SK-N-SH (cell line): ENCODE data around the gene DTD2. TPM values are rescaled to one million over a fixed set of nuclear protein-coding genes. Genes with fewer than 3 reads are reported as not detected.
A peak's percentile ranks its signal among the peaks of the same experiment; 100 is the strongest.

ENCODE experiments used
- CTCF ChIA-PET: fragments of 300-600, 350-600 bp; formaldehyde crosslinking; extraction: SDS; loops from one replicate; lab custom pipeline; 2021; lab: Yijun Ruan, JAX
- POLR2A ChIA-PET: fragments of 350-600 bp; sonication (Branson Sonifier 250); formaldehyde crosslinking; extraction: SDS; loops from one replicate; lab custom pipeline; 2020; ENCODE audit warnings: antibody characterized with exemption, inconsistent platforms; lab: Yijun Ruan, JAX
- DNase-seq: peaks from one replicate; pipeline ENCODE4 v3.0.0; 2012
- H2AFZ ChIP-seq: fragments of 200-600 bp; sonication (generic); 2 replicates; pipeline ENCODE4 v1.8.1; 2016; ENCODE audit warnings: antibody characterized with exemption, mild to moderate bottlenecking, low read depth
- H3F3A ChIP-seq: fragments of 200-600 bp; sonication (generic); replicated peaks from 2 replicates; pipeline ENCODE3; 2016; ENCODE audit warnings: antibody characterized with exemption, mild to moderate bottlenecking; ENCODE audit not compliant: insufficient read depth
- H3K27ac ChIP-seq, 2 experiments: fragments of 200-500 bp in 1 of 2; fragments of 200-600 bp in 1 of 2; sonication (Bioruptor generic) in 1 of 2; sonication (generic), shearing (Covaris generic) in 1 of 2; 2 replicates each; pipeline versions ENCODE4 v1.5.1 to v1.6.1; 2014 to 2016; ENCODE audit warnings: low read depth in 2 of 2, inconsistent platforms in 1 of 2, low read length in 1 of 2, mild to moderate bottlenecking in 1 of 2, mixed read lengths in 1 of 2
- H3K27me3 ChIP-seq: fragments of 200-600 bp; sonication (generic), shearing (Covaris generic); 2 replicates; pipeline ENCODE4 v1.6.1; 2016; ENCODE audit warnings: mixed run types; ENCODE audit not compliant: insufficient read depth
- H3K36me3 ChIP-seq, 2 experiments: fragments of 200-500 bp in 1 of 2; fragments of 200-600 bp in 1 of 2; sonication (Bioruptor generic) in 1 of 2; sonication (generic) in 1 of 2; replicated peaks in 1 of 2; 2 replicates each; pipeline versions ENCODE3 to v1.5.1; 2014 to 2016; ENCODE audit warnings: low read length in 1 of 2, mild to moderate bottlenecking in 1 of 2; ENCODE audit not compliant: insufficient read depth in 2 of 2, control insufficient read depth in 1 of 2
- H3K4me1 ChIP-seq, 2 experiments: fragments of 200-500 bp in 1 of 2; fragments of 200-600 bp in 1 of 2; sonication (Bioruptor generic) in 1 of 2; sonication (generic), shearing (Covaris generic) in 1 of 2; 2 replicates each; pipeline versions ENCODE4 v1.5.1 to v1.6.1; 2014 to 2016; ENCODE audit warnings: low read depth in 1 of 2, low read length in 1 of 2, mixed run types in 1 of 2; ENCODE audit not compliant: insufficient read depth in 2 of 2, control insufficient read depth in 1 of 2
- H3K4me2 ChIP-seq: fragments of 200-600 bp; sonication (generic), shearing (Covaris generic); 2 replicates; pipeline ENCODE4 v1.6.1; 2017; ENCODE audit warnings: mixed run types
- H3K4me3 ChIP-seq, 2 experiments: fragments of 200-500 bp in 1 of 2; fragments of 200-600 bp in 1 of 2; sonication (Bioruptor generic) in 1 of 2; sonication (generic), shearing (Covaris generic) in 1 of 2; 2 replicates each; pipeline versions ENCODE4 v1.5.1 to v1.8.1; 2014 to 2016; ENCODE audit warnings: low read depth in 2 of 2, inconsistent platforms in 1 of 2, low read length in 1 of 2, mild to moderate bottlenecking in 1 of 2, mixed read lengths in 1 of 2, moderate library complexity in 1 of 2
- H3K79me2 ChIP-seq: fragments of 200-600 bp; sonication (generic); 2 replicates; pipeline ENCODE4 v1.8.1; 2017; ENCODE audit warnings: mild to moderate bottlenecking; ENCODE audit not compliant: insufficient read depth
- H3K9ac ChIP-seq: fragments of 200-600 bp; sonication (generic); 2 replicates; pipeline ENCODE4 v1.6.1; 2017; ENCODE audit warnings: mixed run types
- H3K9me2 ChIP-seq: fragments of 200-600 bp; sonication (generic); 2 replicates; pipeline ENCODE4 v1.6.1; 2017; ENCODE audit warnings: mixed run types
- H3K9me3 ChIP-seq: fragments of 200-600 bp; sonication (generic); 2 replicates; pipeline ENCODE4 v1.6.1; 2017; ENCODE audit warnings: mixed run types, mild to moderate bottlenecking, moderate library complexity
- H4K20me1 ChIP-seq: fragments of 200-600 bp; sonication (generic); 2 replicates; pipeline ENCODE4 v1.6.1; 2017; ENCODE audit warnings: mild to moderate bottlenecking, mixed run types; ENCODE audit not compliant: insufficient read depth
- CHD2 ChIP-seq: fragments of 150-350 bp; IDR thresholded peaks from 2 replicates; pipeline ENCODE4 v1.6.1; 2018; ENCODE audit warnings: low read length; ENCODE audit not compliant: partially characterized antibody
- ELF1 ChIP-seq: IDR thresholded peaks from 2 replicates; pipeline ENCODE4 v1.4.0; 2012
- FOXJ3 ChIP-seq: sonication (generic); formaldehyde crosslinking; IDR thresholded peaks from 2 replicates; pipeline ENCODE4 v1.5.1; 2020; ENCODE audit warnings: mild to moderate bottlenecking, missing genetic modification reagents
- GABPA ChIP-seq: IDR thresholded peaks from 2 replicates; pipeline ENCODE4 v1.4.0; 2012; ENCODE audit warnings: low read depth, mild to moderate bottlenecking
- NFIC ChIP-seq: IDR thresholded peaks from 2 replicates; pipeline ENCODE4 v1.4.0; 2012; ENCODE audit warnings: borderline replicate concordance
- NRF1 ChIP-seq: IDR thresholded peaks from 2 replicates; pipeline ENCODE4 v1.6.1; 2012; ENCODE audit warnings: low read depth, mild to moderate bottlenecking, low read length
- SMC3 ChIP-seq: IDR thresholded peaks from 2 replicates; pipeline ENCODE4 v1.6.1; 2012; ENCODE audit warnings: low read depth, low read length, improper control_type of control experiment
- WGBS: methylation state at CpG from one replicate; pipeline ENCODE4 v1.1.6; 2017; ENCODE audit warnings: low lambda C conversion rate; 5-methylcytosine and 5-hydroxymethylcytosine counted together
- polyA plus RNA-seq, 3 experiments: library from polyadenylated mRNA; depleted of rRNA; stranded (reverse); fragments of >200 nt; gene quantifications; 2 replicates each; pipeline ENCODE4 v1.2.3, GENCODE V29; 2012
- TF ChIP-seq, protein P1 (sequence below): IDR thresholded peaks from 2 replicates; pipeline ENCODE4 v1.4.0; 2012; ENCODE audit warnings: low read depth
- TF ChIP-seq, protein P2 (sequence below): fragments of 150-350 bp; IDR thresholded peaks from 2 replicates; pipeline ENCODE4 v1.6.1; 2016; ENCODE audit warnings: mild to moderate bottlenecking, low read depth, low read length
- TF ChIP-seq, protein P3 (sequence below): IDR thresholded peaks from 2 replicates; pipeline ENCODE4; 2012

Gene DTD2
- polyA plus RNA-seq, 1 of the 3 experiments (the other 2 are of a cell fraction), result 10.5 TPM

DNA sequence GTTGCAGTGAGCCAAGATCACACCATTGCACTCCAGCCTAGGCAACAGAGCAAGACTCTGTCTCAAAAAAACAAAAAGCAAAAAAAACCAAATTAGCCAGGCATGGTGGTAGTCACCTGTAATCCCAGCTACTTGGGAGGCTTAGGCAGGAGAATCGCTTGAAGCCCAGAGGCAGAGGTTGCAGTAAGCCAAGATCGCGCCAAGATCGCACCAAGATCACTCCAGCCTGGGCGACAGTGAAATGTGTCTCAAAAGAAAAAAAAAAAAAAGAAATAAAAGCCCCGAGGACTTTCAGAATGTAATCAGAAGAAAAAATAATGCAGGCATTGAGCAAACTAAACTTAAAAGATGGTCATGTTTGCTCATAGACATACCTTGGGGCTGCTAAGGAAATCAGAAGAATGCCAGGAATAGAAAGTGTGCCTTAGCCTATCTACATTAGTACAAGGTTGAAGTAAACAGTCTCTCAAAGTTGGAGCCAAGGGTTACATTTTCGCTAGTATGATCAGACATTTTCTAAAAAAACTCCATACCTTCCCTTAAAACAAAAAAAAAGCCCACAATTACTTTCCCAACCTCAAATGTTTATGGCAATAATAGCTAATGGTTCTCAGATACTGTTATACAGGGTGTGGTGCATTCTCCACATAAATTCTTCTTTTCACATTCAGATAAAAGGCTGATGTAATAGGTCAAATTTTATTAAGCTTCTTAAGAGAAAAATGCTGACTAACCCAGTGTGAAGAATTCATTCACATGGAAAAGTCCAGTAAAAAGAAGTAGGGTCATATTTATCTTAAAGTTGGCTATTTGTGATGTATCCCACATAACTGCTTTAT is 15.8 kb downstream of the DTD2 start:
- Histone ChIP-seq H3K4me3 (no peak overlapping the region), H3K79me2 (no peaks in the 10 kb centered on the region), H3K36me3 (peaks cover 5 to 21% of the 10 kb centered on the region in 2 experiments), H2AFZ (no peak overlapping the region), H3K4me2 (no peak overlapping the region), H3K9me3 (no peaks in the 10 kb centered on the region), H3F3A (no peaks in the 10 kb centered on the region), H3K4me1 (no peaks in the 10 kb centered on the region; a peak in 1 of 4 replicates), H3K9ac (no peak overlapping the region), H3K27me3 (no peaks in the 10 kb centered on the region), H4K20me1 (no peaks in the 10 kb centered on the region)
- 87% methylated on average over 7 of the region's 7 CpGs for WGBS
- no peak for DNase-seq
- TF ChIP-seq, protein P1, sequence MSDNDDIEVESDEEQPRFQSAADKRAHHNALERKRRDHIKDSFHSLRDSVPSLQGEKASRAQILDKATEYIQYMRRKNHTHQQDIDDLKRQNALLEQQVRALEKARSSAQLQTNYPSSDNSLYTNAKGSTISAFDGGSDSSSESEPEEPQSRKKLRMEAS, result no peak
- TF ChIP-seq, protein P2, sequence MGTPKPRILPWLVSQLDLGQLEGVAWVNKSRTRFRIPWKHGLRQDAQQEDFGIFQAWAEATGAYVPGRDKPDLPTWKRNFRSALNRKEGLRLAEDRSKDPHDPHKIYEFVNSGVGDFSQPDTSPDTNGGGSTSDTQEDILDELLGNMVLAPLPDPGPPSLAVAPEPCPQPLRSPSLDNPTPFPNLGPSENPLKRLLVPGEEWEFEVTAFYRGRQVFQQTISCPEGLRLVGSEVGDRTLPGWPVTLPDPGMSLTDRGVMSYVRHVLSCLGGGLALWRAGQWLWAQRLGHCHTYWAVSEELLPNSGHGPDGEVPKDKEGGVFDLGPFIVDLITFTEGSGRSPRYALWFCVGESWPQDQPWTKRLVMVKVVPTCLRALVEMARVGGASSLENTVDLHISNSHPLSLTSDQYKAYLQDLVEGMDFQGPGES, result no peak
- no peak for TF ChIP-seq FOXJ3 (CRISPR knock-in tag)
- TF ChIP-seq NRF1, result no peak
- no peak for TF ChIP-seq ELF1
- TF ChIP-seq, protein P3, sequence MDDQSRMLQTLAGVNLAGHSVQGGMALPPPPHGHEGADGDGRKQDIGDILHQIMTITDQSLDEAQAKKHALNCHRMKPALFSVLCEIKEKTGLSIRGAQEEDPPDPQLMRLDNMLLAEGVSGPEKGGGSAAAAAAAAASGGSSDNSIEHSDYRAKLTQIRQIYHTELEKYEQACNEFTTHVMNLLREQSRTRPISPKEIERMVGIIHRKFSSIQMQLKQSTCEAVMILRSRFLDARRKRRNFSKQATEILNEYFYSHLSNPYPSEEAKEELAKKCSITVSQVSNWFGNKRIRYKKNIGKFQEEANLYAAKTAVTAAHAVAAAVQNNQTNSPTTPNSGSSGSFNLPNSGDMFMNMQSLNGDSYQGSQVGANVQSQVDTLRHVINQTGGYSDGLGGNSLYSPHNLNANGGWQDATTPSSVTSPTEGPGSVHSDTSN, result no peak
- TF ChIP-seq SMC3, result no peak
- TF ChIP-seq NFIC, result no peak
- TF ChIP-seq, all 33 proteins: peak for 0
- H3K9me2 ChIP-seq, result no peaks in the 10 kb centered on the region
- POLR2A ChIA-PET, result interaction anchor here (0.7 kb wide), 1 partner anchor 21 kb away, joined by 3 read pairs; the partner anchor contains the start of gene HEATR5A
- peak overlapping the region; percentile 17 to 40; a peak in 3 of 4 replicates for H3K27ac ChIP-seq
- CTCF ChIA-PET, result interaction anchor here (0.6 kb wide), 1 partner anchor 16 kb away, joined by 3 read pairs; no protein-coding TSS in a partner anchor

DNA sequence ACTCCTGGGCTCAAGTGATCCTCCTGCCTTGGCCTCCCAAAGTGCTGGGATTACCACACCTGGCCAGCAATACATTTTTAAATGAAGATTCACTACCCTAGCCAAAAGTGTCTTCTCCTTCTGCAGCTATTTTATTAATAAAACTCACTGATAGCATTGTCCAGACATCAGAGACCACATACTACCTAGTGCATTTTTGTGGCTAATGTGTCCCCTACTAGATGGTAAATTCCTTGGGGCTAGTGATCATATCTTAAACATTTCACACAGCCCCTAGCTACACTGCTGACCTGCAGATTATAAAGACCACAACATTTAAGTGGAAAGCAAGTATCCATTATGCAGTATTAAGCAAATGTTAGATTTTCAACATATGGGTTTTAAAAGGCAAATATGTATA is 17.0 kb downstream of the DTD2 start:
- Histone ChIP-seq H3K9me2 (no peaks in the 10 kb centered on the region), H3K36me3 (peaks cover 0 to 13% of the 10 kb centered on the region in 2 experiments), H3K79me2 (no peaks in the 10 kb centered on the region), H3K4me1 (no peaks in the 10 kb centered on the region; a peak in 1 of 4 replicates), H2AFZ (no peak overlapping the region), H3K27me3 (no peaks in the 10 kb centered on the region), H3K4me3 (no peak overlapping the region), H3K27ac (no peak overlapping the region), H3K9me3 (no peaks in the 10 kb centered on the region), H3F3A (no peaks in the 10 kb centered on the region), H3K9ac (no peak overlapping the region), H3K4me2 (no peak overlapping the region), H4K20me1 (no peaks in the 10 kb centered on the region)
- POLR2A ChIA-PET, result no interaction called here
- CTCF ChIA-PET, result no interaction called here
- DNase-seq, result no peak
- TF ChIP-seq GABPA (no peak), CHD2 (no peak)
